Stimulated activated naive B cell treated with anti-CD40 and anti-IgM and Interleukin-4, amounts not matched to agents 10 μg/mL and 1 μg/mL and 100 μg/mL, for 72 hours (primary cell): ENCODE data around the gene TBC1D9B.
"Not testable (repeated sequence)": the region's sequence is repeated elsewhere in the genome, so short reads cannot be mapped to it uniquely, and the experiment has no call there.

ENCODE experiments used
- ATAC-seq, 2 donors: fragments of 150-1000 bp; cut with Tn5 transposase; replicated peaks; 2 replicates each; pipeline ENCODE4 v1.10.0; 2021; ENCODE audit warnings: moderate library complexity in 1 of 2
- DNase-seq: peaks from one replicate; pipeline ENCODE4 v3.0.0; 2021
- H3K27ac Mint-ChIP-seq: one replicate; pipeline ENCODE4 v1.8.0; 2022; ENCODE audit warnings: mild to moderate bottlenecking, mixed read lengths
- H3K27me3 Mint-ChIP-seq, 2 donors: one replicate each; pipeline ENCODE4 v1.8.0; 2022; ENCODE audit warnings: mixed read lengths in 2 of 2
- H3K36me3 Mint-ChIP-seq, 2 donors: one replicate each; pipeline ENCODE4 v1.8.0; 2022; ENCODE audit warnings: mixed read lengths in 2 of 2, mild to moderate bottlenecking in 1 of 2
- H3K4me1 Mint-ChIP-seq, 2 donors: one replicate each; pipeline ENCODE4 v1.8.0; 2022; ENCODE audit warnings: mixed read lengths in 2 of 2, mild to moderate bottlenecking in 1 of 2
- H3K4me3 Mint-ChIP-seq, 2 donors: one replicate each; pipeline ENCODE4 v1.8.0; 2022; ENCODE audit warnings: mild to moderate bottlenecking in 2 of 2, mixed read lengths in 2 of 2, moderate library complexity in 1 of 2
- H3K9me3 Mint-ChIP-seq, 2 donors: one replicate each; pipeline ENCODE4 v1.8.0; 2022; ENCODE audit warnings: mixed read lengths in 2 of 2, mild to moderate bottlenecking in 1 of 2

The TBC1D9B gene

DNA sequence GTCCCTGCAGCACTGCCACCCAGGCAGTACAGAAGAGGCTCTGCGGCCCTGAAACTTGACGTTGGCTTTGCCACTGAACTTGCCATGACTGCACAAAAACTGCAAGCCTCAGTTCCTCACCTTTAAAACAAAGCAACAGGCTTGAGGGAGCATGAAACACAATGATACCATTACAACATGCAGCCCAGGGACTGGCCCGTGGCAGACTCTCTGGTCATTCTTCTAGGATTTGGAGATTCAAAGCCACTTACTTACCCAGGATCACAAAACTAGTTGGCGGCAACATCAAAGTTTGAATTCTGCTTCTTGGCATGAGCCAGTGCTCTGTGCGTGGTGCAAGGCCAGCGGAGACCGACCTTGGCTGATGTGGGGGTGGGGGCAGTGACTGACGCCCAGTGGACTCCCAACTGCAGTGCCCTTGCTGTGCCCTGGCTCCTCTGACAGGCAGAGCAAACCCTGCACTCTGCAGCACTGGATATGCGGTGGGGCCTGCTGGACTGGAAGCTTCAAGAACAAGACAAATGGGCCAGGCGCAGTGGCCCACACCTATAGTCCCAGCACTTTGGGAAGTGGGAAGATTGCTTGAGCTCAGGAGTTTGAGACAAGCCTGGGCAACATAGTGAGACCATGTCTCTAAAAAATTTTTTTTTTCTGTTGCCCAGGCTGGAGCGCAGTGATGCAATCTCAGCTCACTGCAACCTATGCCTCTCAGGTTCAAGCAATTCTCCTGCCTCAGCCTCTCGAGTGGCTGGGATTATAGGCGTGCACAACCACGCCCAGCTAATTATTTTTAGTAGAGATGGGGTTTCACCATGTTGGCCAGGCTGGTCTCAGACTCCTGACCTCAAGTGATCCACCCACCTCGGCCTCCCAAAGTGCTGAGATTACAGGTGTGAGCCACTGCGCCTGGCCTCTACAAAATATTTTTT is 68.1 kb downstream of the TBC1D9B start:
- Mint-ChIP-seq H3K36me3 (peaks cover 46 to 54% of the 10 kb centered on the region in 2 donors), H3K27me3 (no peaks in the 10 kb centered on the region), H3K9me3 (no peaks in the 10 kb centered on the region), H3K27ac (peak overlapping the region; percentile 68), H3K4me1 (peaks cover 13 to 21% of the 10 kb centered on the region in 2 donors), H3K4me3 (no peak overlapping the region)
- DNase-seq (no peak), ATAC-seq (no peak)

DNA sequence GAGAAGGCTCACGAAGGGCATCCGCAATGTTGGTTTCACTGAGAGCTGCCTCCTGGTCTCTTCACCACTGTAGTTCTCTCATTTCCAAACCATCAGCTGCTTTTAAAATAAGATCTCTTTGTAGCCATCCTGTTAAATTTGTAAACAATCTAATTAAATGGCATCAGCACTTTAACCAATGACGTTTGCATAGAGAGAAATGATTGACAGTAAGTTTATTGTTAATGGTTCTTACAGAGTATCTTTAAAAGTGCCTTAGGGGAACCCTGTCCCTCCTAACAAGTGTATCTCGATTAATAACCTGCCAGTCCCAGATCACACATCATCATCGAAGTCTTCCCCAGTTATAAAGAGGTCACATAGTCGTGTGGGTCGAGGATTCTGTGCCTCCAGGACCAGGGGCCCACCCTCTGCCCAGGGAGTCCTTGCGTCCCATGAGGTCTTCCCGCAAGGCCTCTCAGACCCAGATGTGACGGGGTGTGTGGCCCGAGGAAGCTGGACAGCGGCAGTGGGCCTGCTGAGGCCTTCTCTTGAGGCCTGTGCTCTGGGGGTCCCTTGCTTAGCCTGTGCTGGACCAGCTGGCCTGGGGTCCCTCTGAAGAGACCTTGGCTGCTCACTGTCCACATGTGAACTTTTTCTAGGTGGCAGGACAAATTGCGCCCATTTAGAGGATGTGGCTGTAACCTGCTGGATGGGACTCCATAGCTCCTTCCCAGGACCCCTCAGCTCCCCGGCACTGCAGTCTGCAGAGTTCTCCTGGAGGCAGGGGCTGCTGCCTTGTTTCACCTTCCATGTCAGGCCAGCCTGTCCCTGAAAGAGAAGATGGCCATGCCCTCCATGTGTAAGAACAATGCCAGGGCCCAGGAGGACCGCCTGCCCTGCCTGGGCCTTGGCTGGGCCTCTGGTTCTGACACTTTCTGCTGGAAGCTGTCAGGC is 70.4 kb downstream of the TBC1D9B start:
- H3K9me3 Mint-ChIP-seq = no peaks in the 10 kb centered on the region
- ATAC-seq (no peak), DNase-seq (no peak)
- peak overlapping the region; percentile 91 for H3K27ac Mint-ChIP-seq
- peaks cover 57% of the 10 kb centered on the region in 2 donors for H3K36me3 Mint-ChIP-seq
- H3K27me3 Mint-ChIP-seq = no peaks in the 10 kb centered on the region
- peak overlapping the region in 1 of 2 donors; percentile 63 for H3K4me3 Mint-ChIP-seq
- H3K4me1 Mint-ChIP-seq = peaks cover 16 to 27% of the 10 kb centered on the region in 2 donors

DNA sequence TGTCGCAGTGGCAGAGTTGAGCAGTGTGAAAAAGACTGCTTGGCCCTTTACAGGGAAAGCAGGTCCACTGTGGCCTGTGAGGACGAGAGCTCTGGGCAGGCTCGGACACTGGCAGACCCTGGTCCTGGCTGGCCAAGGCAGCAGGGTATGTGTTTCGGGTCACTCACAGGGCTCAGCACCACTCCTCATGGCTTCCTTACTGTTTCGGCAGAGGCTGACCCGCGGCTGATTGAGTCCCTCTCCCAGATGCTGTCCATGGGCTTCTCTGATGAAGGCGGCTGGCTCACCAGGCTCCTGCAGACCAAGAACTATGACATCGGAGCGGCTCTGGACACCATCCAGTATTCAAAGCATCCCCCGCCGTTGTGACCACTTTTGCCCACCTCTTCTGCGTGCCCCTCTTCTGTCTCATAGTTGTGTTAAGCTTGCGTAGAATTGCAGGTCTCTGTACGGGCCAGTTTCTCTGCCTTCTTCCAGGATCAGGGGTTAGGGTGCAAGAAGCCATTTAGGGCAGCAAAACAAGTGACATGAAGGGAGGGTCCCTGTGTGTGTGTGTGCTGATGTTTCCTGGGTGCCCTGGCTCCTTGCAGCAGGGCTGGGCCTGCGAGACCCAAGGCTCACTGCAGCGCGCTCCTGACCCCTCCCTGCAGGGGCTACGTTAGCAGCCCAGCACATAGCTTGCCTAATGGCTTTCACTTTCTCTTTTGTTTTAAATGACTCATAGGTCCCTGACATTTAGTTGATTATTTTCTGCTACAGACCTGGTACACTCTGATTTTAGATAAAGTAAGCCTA is 71.3 kb downstream of the TBC1D9B start:
- no peaks in the 10 kb centered on the region for H3K9me3 Mint-ChIP-seq
- DNase-seq (no peak), ATAC-seq (peak; percentile 88 to 93)
- H3K4me3 Mint-ChIP-seq = peak overlapping the region; percentile 17 to 63
- H3K4me1 Mint-ChIP-seq = peaks cover 18 to 32% of the 10 kb centered on the region in 2 donors
- H3K27ac Mint-ChIP-seq = peak overlapping the region; percentile 91
- peaks cover 58 to 61% of the 10 kb centered on the region in 2 donors for H3K36me3 Mint-ChIP-seq
- H3K27me3 Mint-ChIP-seq = no peaks in the 10 kb centered on the region

DNA sequence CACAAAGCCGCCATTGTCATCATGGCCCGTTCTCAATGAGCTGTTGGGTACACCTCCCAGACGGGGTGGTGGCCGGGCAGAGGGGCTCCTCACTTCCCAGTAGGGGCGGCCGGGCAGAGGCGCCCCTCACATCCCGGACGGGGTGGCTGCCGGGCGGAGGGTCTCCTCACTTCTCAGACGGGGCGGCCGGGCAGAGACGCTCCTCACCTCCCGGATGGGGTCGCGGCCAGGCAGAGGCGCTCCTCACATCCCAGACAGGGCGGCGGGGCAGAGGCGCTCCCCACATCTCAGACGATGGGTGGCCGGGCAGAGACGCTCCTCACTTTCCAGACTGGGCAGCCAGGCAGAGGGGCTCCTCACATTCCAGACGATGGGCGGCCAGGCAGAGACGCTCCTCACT is 72.8 kb downstream of the TBC1D9B start:
- H3K4me3 Mint-ChIP-seq, ATAC-seq, H3K27me3 Mint-ChIP-seq, H3K27ac Mint-ChIP-seq, H3K9me3 Mint-ChIP-seq, DNase-seq: not testable (repeated sequence)
- Mint-ChIP-seq H3K36me3 (peaks cover 61 to 62% of the 10 kb centered on the region in 2 donors), H3K4me1 (peaks cover 21 to 33% of the 10 kb centered on the region in 2 donors)

DNA sequence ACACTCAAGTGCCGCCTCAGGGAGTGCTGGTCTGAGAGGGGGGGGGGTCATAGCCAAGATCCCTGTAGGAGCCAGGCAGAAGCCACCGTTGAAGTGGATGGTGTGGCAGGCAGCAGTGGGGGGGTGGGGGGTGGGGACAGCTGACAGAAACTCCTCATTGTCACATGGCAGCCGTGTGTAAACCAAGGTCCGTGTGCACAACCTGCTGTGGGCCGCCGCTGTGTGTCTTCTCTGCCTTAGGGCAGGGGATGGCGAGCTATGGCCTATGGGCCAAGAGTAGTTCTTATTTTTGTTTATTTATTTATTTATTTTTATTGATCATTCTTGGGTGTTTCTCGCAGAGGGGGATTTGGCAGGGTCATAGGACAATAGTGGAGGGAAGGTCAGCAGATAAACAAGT is 73.6 kb downstream of the TBC1D9B start:
- Mint-ChIP-seq H3K4me3 (no peak overlapping the region), H3K9me3 (no peaks in the 10 kb centered on the region), H3K36me3 (peaks cover 63 to 65% of the 10 kb centered on the region in 2 donors), H3K27me3 (no peaks in the 10 kb centered on the region), H3K4me1 (peaks cover 23 to 41% of the 10 kb centered on the region in 2 donors), H3K27ac (no peak overlapping the region)
- DNase-seq (no peak), ATAC-seq (no peak)

DNA sequence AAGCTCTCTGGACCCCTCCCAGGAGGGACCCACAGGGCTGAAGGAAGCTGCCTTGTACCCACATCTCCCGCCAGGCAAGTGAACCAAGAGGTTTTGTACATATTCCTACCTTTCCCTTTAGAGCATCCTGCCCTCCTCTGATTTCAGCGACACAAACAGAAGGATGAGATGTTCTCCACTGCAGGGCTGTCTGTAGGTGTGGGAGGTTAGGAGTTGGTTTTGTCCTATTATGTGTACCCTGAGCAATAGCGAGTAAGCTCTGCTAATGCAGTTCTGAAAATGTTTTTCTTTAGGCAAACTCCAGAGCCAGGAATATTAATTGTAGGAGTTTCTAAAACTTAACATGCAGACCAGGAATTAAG is 74.0 kb downstream of the TBC1D9B start:
- Mint-ChIP-seq H3K27ac (peak overlapping the region; percentile 87), H3K9me3 (no peaks in the 10 kb centered on the region), H3K4me3 (no peak overlapping the region), H3K36me3 (peaks cover 65 to 69% of the 10 kb centered on the region in 2 donors), H3K4me1 (peaks cover 26 to 45% of the 10 kb centered on the region in 2 donors), H3K27me3 (no peaks in the 10 kb centered on the region)
- DNase-seq = no peak
- no peak for ATAC-seq

DNA sequence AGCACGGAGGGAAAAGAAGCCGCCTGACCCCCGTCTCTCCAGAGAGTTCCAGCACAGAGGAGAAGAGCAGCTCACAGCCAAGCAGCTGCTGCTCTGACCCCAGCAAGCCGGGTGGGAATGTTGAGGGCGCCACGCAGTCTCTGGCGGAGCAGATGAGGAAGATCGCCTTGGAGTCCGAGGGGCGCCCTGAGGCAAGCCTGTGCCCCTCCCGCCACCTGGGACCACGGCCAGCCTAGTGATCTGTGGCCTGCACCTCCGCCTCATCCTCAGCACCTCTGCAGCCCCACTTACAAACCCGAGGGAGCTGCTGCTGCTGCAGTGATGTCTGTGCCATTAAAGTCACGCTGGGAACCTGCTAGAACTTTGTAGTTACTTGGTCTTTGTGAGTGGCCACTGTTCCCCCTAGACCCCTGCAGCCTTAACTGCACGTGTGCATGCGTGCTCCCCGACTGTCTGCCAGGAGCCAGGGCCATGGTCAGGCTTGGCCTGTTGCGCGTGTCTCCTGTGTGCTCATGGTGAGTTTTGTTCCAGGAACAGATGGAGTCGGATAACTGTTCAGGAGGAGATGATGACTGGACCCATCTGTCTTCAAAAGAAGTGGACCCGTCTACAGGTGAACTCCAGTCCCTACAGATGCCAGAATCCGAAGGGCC is 74.5 kb downstream of the TBC1D9B start:
- ATAC-seq = no peak
- peaks cover 67 to 73% of the 10 kb centered on the region in 2 donors for H3K36me3 Mint-ChIP-seq
- no peak overlapping the region for H3K4me3 Mint-ChIP-seq
- no peak for DNase-seq
- H3K27ac Mint-ChIP-seq = peak overlapping the region; percentile 87
- H3K27me3 Mint-ChIP-seq = no peaks in the 10 kb centered on the region
- H3K9me3 Mint-ChIP-seq = no peaks in the 10 kb centered on the region
- peaks cover 26 to 47% of the 10 kb centered on the region in 2 donors for H3K4me1 Mint-ChIP-seq

DNA sequence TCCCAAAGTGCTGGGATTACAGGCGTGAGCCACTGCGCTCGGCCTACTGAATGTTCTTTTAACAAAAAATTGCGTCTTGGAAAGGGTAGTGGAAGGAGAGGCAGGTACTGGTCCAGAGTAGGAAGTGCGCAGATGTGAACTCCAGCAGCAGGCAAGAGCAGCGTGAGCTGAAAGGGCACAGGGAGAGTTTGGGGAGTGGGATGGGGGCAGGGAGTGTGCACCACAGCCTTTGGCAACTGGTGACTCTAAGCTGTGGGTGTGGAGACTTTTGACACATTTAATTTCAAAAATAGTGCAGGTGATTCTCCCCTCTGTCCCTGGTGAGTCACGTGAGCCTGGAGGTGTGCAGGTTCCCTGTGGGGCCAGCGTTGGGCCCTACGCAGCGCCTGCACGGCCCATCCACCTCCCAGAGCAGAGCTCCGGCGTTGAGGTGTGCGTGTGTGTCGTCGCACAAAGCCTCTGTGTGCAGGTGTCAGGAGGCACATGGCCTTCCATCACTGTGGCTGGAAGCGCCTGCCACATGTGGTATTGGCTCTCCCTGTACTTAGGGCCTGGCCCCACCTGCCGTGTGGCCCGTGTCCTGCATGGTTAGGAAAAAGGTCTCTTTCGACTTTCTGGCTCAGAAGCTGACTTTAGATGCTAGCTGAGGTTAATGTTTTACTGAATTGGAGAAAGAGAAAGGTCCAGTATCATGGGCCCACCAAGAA is 75.5 kb downstream of the TBC1D9B start:
- peak overlapping the region; percentile 59 for H3K27ac Mint-ChIP-seq
- H3K4me3 Mint-ChIP-seq = no peak overlapping the region
- H3K36me3 Mint-ChIP-seq = peaks cover 69 to 78% of the 10 kb centered on the region in 2 donors
- H3K27me3 Mint-ChIP-seq = no peaks in the 10 kb centered on the region
- ATAC-seq (no peak), DNase-seq (no peak)
- peaks cover 32 to 56% of the 10 kb centered on the region in 2 donors for H3K4me1 Mint-ChIP-seq
- no peaks in the 10 kb centered on the region for H3K9me3 Mint-ChIP-seq

DNA sequence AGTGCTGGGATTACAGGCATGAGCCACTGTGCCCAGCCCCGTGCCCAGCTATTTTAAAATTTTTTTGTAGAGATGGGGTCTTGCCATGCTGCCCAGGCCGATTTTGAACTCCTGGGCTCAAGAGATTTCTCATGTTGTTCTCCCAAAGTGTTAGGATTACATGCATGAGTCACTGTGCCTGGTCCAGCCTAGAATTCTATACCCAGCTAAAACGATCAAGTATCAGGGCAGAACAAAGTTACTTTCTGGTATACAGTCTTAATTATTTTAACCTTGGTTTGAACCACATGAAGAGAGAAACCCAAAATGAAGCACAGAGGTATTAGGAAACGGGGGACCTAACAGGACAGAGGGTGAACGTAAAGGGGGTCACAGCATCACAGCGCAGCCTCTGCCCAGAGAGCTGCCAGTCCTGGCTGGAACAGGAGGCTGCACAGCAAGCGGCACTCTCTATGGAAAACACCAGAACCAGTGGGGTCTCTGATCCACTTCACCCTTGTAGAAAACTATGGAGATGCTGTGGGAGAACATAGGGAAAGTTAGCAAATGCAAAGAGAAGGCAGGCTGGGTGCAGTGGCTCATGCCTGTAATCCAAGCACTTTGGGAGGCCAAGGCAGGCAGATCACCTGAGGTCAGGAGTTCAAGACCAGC is 76.8 kb downstream of the TBC1D9B start:
- Mint-ChIP-seq H3K4me3 (no peak overlapping the region), H3K4me1 (peaks cover 26 to 51% of the 10 kb centered on the region in 2 donors), H3K9me3 (no peaks in the 10 kb centered on the region), H3K27ac (peak overlapping the region; percentile 47), H3K27me3 (no peaks in the 10 kb centered on the region), H3K36me3 (peaks cover 68 to 76% of the 10 kb centered on the region in 2 donors)
- DNase-seq (no peak), ATAC-seq (no peak)

DNA sequence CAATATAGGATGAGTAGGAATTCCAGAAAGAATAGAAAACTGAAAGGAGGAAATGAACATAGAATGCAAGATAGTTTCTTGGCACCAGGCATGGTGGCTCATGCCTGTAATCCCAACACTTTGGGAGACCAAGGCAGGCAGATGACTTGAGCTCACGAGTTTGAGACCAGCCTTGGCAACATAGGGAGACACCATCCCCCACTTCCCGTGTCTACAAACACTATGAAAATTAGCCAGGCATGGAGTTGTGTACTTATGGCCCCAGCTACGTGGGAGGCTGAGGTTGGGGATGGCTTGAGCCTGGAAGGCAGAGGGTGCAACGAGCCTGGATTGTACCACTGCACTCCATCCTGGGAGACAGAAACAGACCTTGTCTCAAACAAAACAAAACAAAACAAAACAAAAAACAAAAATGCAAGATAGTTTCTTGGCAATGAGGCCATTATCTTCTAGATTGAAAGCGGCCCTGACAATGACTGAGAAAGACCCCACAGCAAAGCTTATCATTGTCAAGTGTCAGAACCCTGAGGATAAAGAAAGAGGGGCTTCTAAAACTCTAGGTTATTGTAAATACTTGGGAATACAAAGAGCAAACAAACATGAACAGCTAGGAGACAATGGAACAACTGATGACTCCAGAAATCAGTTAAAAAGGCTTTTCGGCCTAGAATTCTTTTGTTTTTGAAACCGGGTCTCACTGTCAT is 77.8 kb downstream of the TBC1D9B start:
- Mint-ChIP-seq H3K27me3 (no peaks in the 10 kb centered on the region), H3K36me3 (peaks cover 75 to 82% of the 10 kb centered on the region in 2 donors), H3K4me1 (peaks cover 26 to 47% of the 10 kb centered on the region in 2 donors), H3K4me3 (no peak overlapping the region), H3K9me3 (no peaks in the 10 kb centered on the region), H3K27ac (peak overlapping the region; percentile 9)
- no peak for DNase-seq
- no peak for ATAC-seq

DNA sequence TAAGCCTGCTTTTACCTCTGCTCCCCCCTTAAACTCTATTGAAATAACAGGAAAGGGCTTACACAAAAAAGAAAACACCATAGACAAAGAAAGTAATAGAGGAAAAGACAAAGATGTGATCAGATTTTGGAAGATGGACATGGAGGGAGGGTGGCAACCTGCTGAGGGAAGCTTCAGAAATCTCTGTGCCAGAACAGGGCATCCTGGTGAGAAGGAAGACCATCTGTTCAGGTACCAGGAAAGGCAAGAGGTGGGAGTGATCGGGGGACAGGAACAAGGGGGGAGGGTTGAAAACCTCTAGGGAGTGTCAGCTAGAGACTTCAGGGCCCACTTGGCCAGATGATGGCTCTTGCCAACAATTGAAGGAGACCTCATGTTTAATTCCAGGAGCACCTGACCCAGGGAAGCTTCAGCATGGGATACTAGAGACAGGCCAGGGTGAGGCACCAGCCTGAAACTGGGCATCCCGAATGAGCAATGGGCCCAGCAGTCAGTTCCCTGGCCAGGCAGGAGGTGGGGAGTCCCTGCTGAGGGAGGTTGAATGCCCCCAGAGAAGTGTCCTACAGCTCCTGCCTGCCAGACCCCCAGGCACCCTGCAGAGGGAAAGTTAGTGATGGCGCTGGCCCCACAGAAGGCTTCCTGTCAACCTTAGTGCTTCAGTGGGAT is 78.8 kb downstream of the TBC1D9B start:
- peak overlapping the region; percentile 85 for H3K27ac Mint-ChIP-seq
- DNase-seq (no peak), ATAC-seq (no peak)
- H3K36me3 Mint-ChIP-seq = peaks cover 80 to 88% of the 10 kb centered on the region in 2 donors
- no peaks in the 10 kb centered on the region for H3K9me3 Mint-ChIP-seq
- no peak overlapping the region for H3K4me3 Mint-ChIP-seq
- peaks cover 32 to 57% of the 10 kb centered on the region in 2 donors for H3K4me1 Mint-ChIP-seq
- H3K27me3 Mint-ChIP-seq = no peaks in the 10 kb centered on the region

DNA sequence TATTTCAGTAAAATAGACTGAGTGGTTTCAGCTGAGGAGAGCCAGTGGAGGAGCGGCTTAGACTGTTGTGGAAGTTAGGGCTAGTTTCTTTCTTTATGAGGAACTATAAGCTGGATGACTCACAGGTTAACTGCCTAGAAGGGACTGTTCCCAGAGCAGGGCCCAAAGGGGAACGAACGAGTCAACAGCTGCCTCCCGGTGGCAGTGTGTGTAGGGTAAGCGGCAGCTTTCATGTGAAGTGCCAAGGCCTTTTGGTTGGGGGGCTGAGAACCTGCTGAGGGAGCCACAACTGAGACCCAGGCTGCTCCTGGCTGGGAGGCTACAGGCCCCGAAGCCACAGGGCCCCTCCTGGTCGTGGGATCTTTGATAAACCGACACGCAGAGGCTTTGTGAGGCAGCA is 80.0 kb downstream of the TBC1D9B start:
- peak overlapping the region; percentile 83 for H3K27ac Mint-ChIP-seq
- DNase-seq (peak; percentile 36), ATAC-seq (peak; percentile 86 to 99)
- no peaks in the 10 kb centered on the region for H3K9me3 Mint-ChIP-seq
- H3K4me1 Mint-ChIP-seq = peaks cover 35 to 61% of the 10 kb centered on the region in 2 donors
- H3K27me3 Mint-ChIP-seq = no peaks in the 10 kb centered on the region
- peaks cover 78 to 83% of the 10 kb centered on the region in 2 donors for H3K36me3 Mint-ChIP-seq
- H3K4me3 Mint-ChIP-seq = no peak overlapping the region
